GM21717 (cell line): Measurements from ENCODE around the gene IL4R.
"Not testable (repeated sequence)": the region's sequence is repeated elsewhere in the genome, so short reads cannot be mapped to it uniquely, and the experiment has no call there.

ENCODE experiments used
- ATAC-seq: cut with Tn5 transposase; IDR thresholded peaks from one replicate; pipeline ENCODE4 v1.9.1; 2021; ENCODE audit warnings: mild to moderate bottlenecking, moderate library complexity; ENCODE audit not compliant: unreplicated experiment

IL4R gene

DNA sequence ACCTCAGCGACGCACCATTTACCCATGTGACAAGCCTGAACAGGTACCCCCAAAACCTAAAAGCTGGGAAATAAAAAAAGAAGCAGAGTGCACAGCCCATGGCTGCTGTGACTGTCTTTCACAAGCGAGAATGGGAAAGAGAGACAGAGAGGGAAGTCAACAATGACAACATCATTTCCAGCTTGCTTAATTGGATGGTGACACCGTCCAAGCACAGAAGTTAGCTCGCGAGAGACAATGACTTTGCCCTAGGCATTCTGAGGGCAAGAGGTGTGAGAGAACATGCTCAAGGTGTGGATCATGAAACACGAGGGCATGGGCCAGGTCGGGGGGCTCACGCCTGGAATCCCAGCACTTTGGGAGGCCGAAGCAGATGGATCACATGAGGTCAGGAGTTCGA lies 25.9 kb upstream of the IL4R start:
- no peak for ATAC-seq

DNA sequence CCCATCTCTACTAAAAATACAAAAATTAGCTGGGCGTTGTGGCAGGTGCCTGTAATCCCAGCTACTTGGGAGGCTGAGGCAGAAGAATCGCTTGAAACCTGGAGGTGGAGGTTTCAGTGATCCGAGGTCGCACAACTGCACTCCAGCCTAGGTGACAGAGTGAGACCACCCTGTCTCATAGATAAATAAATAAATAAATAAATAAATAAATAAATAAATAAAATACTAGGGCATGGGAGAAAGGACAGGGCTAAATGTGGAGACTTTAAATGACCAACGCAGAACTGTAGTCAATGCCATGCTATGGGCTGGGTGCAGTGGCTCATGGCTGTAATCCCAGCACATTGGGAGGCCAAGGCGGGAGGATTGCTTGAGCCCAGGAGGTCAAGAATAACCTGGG lies 25.5 kb upstream of the IL4R start:
- not testable (repeated sequence) for ATAC-seq

DNA sequence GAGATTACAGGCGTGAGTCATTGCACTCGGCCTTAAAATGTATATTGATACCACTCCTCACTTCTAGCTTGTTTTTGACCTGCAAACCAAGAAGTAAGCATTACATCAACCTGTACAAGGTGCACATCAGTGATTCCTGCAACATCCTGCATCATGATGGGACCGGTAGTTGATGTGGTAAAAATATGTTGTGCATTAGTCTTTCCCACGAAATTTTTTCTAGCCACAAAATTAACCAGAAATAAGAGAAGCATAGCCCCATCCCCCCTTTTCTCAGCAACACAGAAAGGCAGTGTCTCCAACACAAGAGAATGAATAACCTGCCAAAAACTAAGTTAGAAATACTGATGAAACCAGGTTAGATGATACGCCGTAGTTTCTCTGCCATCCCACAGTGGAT lies 24.1 kb upstream of the IL4R start:
- ATAC-seq, result no peak

DNA sequence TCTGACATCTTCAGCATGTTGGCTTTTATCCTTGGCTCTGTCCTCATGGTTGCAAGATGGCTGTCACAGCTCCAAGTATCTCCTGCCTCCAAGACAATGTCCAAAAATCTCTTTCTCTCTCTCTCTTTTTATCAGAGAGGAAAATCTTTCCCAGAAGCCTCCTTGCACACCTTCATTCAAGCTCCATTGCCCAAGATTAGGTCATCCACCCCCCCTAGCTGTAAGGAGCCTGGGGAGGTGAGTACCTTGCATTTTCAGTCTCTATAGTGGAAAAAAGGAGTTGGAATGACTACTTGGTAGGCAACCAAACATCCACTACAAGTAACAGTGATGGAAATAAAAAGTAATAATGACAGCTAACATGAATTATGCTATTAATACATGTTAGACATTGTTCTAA lies 23.2 kb upstream of the IL4R start:
- no peak for ATAC-seq

DNA sequence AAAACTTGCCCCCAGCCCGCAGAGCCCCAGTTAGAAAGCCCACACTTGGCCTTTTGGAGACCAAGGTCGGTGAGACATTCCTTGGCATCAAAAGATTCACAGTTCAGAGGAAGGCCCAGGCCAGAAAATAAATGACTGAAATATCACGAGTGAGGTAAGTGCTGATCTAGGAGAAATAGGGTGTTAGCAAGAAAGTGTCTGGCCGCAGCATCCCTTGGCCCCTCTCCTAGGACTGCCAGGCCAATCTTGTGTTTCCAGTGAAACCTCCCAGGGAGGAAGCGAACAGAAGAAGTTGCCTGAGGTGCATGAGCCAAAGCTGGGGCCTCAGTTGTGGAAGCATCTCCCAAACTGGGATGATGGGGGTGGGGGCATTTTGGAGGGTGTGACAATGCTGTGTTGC lies 22.7 kb upstream of the IL4R start:
- no peak for ATAC-seq

DNA sequence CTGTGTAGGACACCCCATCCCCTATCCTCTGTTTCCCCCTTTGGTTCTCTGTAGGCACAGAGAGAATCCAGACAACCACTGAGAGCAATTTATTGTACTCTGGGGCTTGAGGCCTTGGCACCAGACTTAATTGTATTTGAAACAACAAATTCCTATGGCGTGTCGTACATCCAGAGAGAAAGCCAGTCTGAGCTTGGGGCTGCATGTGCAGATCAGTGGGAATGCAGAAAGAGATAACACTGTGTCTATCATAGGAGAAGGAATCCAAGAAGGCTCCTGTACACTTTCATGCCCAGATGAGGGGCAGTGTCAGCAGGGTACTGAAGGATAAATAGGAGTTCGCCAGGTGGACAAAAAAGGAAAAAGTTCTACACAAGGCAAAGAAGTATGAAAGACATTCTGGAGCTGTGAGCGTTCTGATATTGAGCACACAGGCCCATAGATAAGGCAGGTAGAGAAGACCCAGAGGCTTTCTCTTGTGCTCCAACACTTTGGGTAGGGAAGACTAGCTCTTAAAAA lies 22.0 kb upstream of the IL4R start:
- no peak for ATAC-seq

DNA sequence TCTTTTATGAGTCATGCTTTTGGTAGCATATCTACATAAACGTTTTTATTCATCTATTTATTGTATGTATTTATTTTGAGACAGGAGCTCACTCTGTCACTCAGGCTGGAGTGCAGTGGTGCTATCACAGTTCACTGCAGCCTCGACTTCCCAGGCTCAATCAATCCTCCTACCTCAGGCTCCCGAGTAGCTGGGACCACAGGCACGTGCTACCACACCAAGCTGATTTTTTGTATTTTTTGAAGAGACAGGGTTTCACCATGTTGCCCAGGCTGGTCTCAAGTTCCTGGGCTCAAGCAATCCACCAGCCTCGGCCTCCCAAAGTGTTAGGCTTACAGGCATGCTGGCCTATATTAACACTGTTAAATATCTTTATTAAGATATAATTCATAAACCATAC lies 20.4 kb upstream of the IL4R start:
- ATAC-seq, result no peak

DNA sequence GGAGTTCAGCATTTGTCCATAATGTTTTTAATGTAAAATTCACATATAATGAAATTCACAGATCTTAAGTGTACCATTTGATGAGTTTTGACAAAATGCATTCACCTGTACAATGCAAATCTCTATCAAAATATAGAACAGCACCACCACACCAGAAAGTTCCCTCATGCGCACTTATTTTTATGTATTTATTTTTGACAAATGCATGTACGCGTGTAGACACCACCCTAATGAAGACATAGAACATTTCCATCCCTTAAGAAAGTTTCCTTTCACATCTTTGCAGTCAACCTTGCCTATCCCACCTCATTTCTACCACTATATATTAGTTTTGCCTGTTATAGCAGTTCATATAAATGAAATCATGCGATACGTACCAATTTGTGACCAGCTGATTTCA lies 15.6 kb upstream of the IL4R start:
- no peak for ATAC-seq

DNA sequence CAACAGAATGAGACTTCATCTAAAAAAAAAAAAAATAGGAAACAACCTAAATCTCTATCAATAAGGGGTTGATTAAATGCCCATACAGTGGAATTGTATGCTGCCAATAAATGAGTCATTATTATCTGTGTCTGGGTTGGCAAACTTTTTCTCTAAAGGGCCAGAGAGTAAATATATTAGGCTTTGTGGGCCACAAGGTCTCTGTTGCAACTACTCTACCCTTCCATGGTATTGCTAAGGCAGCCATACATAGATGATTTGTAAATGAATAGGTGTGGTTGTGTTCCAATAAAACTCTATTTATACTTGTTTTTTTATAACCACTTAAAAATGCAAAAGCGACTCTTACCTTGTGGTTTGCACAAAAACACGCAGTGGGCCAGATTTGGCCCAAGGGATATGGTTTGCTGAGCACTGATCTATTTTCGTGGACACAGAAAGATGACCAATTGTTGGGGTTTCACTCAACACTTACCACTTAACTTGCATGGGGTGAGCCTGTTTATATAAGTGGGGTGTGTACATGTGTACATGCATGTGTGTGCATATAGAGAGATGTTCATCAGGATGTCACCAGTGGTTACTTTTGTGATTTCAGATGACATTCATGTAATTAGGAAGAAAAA lies 12.4 kb upstream of the IL4R start:
- no peak for ATAC-seq

DNA sequence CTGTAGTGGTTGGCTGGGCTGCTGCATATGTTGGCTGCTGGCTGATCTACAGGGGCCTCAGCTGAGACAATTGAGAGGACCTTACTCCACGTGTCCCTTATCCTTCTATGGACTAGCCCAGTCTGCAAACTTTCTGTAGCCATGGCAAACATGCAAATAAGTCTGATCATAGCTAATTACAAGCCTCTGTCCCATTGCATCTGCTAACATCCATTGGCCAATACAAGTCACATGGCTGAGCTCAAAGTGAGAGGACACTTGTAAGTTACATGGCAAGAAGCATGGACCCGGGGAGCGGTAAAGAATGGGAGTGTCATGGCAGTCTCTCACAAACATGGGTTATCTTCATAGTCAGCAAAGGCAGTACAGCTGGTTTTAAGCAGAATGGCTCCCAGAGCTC lies 11.6 kb upstream of the IL4R start:
- ATAC-seq, result no peak

DNA sequence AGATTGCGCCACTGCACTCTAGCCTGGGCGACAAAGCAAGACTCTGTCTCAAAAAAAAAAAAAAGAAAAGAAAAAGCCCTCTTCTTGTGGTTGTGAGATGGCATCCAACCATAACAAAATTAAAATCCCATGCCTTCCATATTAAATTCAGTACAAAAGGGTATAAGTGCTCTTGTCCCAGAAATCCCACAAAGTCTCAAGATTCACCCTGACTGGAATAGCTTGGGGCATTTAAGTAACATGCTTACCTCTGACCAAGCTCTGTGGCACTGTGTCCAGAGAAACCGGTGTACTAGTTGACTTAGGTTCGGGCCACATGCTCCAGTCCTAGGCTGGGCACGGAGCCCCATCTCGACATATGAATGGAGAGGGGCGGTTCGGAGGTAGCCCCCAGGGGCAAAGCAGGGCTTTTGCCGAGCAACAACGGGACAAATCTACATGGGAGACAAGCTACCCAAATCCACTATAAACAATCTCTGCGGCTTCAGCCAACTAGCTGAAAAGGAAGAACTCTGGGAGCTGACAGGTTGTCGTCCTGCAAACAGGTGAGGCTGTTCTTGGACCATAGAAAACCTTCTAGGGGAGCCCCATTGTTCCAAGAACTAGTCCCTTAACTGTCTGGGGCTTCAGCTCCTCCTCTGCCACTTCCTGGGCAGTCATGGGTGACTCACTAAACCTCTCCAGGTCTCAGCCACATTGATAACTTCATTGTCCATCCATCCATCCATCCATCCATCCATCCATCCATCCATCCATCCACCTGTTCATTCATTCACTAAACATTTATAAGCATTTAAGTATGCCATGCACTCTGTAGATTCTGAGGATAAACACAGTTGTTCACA lies 10.3 kb upstream of the IL4R start:
- no peak for ATAC-seq

DNA sequence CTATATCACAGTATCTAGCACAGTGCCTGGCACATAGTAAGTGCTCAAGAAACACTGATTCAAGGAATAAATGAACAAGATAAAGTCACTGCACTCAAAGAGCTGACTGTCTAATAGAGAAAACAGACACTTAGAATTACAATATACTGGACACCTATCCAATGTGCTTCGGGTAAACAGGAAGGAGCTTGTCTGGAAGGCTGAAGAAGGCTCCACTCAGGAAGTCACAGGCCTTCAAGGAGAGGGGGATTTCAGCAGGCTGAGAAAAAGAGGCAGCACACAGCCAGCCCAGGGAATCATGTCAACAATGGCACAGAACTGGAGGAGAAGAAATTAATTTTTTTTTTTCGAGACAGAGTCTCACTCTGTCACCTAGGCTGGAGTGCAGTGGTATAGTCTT lies 9.7 kb upstream of the IL4R start:
- ATAC-seq, result no peak

DNA sequence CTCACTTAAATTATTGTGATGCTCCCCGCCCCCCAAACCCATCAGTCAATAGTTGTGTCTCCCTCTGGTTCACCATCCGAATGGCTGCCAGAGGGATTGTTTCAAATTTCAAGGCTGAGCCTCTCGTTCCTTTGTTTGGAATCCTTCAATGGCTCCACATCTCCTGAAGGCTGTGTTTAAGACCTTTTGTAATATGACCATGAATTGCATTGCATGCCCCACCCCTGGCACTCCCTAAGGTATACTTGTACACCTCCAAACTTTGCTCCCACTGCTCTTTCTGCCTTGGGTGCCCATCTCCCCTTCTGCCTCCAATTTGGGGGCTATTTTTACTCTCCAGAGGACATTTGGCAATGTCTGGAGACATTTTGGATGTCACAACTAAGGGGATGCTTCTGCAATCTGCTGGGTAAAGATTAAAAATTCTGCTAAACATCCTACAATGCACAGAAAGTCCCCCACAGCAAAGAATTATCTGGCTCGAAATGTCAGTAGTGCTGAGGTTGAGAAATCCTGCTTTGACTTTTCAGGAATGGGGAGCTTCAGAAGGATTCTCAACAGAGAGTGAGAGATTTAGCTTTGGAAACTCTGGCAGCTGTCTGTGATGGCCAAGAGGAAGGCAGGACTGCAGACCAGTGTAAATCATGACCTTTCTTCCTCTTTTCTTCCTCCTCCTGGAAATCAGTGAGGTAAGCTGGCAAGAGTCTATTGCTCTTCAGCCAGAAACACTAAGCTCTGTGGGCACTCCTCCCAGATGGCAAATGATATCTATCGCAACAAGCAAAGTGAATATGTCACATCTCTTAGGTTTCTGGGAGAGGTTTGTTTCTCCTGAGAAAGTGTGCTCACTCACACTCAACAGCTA lies 8.7 kb upstream of the IL4R start:
- no peak for ATAC-seq

DNA sequence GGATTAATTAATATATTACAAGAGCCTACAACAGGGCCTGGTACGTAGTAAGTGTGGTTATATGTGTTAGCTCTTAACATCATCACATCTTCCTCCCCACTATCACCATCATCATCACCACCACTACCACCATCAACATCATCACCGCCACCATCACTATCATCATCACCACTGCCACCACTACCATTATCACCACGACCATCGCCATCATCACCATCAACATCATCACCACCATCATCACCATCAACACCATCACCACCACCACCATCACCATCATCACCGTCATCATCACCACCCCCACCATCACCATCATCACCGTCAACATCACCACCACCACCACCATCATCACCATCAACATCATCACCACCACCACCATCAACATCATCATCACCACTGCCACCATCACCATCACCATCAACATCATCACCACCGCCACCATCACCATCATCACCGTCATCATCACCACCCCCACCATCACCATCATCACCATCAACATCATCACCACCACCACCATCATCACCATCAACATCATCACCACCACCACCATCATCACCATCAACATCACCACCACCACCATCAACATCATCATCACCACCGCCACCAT lies 7.8 kb upstream of the IL4R start:
- no peak for ATAC-seq

DNA sequence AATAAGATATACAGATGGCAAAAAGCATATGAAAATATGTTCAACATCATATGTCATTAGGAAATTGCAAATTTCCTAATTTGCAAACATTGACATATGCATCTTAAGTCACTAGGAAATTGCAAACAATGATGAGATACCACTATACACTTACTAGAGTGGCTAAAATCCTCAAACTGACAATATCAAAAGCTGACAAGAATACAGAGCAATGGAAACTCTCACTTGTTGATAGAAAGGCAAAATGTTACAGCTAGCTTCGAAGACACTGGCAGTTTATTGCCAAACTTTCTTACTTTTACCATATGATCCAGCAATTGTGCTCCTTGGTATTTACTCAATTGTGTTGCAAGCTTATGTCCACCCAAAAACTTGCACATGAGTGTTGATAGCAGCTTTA lies 5.0 kb upstream of the IL4R start:
- no peak for ATAC-seq

DNA sequence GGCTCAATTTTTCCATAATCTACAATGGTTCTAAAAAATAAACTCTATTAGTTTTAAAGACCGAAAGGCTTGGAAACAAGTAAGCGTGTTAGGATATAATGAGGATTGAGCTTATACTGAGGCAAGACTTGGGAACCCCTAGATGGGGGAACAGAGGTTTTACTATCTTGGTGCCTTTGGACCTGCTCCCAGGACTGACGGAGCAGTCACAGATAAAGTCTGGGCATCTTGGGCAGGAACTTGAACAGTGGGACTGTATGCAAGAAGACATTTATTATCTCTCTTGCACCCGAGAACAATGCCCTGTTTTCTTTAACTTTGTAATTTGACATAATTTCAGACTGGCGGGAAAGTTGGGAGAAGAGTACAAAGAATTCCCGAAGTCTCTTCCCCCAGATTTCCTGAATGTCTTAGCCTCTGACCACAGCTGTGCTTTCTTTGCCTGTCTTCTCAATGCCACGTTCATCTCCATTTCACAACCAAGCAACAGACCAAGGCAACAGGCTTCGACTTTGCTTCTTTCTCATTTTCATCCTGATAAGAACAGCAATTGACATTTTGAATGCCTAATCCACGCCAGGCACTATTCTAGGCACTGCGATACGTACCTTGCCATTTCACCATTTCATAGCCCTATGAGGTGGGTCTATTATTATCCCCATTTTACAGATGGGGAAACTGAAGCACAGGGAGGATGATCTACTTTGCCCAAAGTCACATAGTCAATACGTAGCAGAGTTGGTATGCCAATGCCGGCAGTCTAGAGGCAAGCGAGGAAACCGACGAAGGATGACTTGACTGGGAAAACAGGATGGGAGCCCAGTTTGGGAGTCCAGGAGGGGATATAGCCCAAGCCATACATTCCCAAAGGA lies 3.0 kb upstream of the IL4R start:
- ATAC-seq, result no peak

DNA sequence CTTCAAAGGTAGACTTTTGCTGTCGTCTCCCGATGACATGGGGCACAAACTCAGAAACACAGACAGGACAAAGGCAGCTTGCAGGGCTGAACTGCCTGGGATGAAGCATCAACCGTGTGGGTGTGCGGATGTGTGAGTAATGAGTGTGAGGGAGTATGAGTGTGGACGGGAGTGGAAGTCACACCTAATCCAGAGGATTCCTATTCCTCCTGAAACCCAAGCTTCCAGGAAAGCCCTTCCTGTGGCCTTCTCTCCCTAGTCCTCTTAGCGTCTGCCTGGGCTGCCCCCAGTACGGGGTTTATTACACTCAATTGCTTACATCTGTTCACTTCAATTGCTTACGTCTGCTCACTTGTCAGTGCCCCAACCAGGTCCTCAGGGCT lies 2.3 kb upstream of the IL4R start:
- no peak for ATAC-seq

DNA sequence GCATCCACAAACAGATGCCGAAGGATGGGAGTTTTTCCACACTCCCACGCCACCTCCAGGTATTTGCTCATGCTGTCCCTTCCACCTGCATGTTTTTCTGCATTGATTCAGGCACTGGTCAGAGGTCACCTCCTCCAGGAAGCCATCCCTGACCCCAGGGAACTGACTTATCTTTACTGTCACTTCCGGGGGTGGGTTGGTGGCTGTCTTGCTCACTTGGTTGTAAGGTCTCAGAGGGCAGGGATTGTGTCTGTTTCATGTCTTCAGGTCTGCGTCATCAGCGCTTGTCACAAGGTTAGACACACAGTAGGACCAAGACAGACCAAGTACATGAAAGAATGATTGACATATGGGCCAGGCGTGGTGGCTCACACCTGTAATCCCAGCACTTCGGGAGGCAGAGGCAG lies 1.9 kb upstream of the IL4R start:
- ATAC-seq, result no peak

DNA sequence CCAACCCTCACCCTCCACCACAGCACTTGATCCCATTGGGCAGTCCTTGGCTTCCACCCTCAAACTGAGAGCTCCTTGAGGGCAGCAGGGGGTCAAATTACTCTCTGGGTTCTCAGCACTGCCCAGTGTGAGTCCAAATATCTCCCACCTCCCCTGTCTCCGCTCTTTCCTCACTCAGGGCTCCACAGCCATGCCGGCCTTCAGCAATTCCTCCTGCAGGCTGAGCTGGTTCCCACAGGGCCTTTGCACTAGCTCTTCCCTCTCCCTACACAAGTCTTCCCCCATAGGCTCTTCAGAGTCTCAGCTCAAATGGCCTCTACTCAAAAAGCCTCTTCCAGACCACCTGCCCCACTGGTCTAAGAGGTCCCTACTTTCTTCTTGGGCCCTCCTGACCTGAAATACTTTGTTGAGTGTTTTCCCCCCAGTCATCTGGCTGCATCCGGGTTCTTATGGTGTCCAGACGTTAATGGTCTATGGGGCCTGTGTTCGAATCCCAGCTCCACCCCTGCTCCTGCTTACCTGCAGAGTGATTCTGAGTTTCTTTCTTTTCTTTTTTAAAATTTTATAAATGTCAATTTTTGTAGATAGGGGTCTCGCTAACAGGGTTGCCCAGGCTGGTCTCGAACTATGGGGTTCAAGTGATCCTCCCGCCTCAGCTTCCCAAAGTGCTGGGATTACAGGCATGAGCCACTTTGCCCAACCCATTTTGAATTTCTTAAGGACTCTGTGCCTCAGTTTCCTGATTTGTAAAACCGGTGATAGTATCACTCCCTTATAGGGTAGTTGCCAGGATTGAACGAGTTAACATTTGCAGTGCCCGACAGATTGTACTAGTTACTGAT lies 973 bp upstream of the IL4R start:
- ATAC-seq, result no peak
